SIG-M5 treated with dmso at 0.1 percent for 504 hours (cell line): Measurements from ENCODE around the gene ZNF423.

Source experiments
- DNase-seq: peaks from one replicate; lab custom pipeline; 2025; ENCODE audit not compliant: unreplicated experiment; lab: John Stamatoyannopoulos, UW

The ZNF423 gene

DNA sequence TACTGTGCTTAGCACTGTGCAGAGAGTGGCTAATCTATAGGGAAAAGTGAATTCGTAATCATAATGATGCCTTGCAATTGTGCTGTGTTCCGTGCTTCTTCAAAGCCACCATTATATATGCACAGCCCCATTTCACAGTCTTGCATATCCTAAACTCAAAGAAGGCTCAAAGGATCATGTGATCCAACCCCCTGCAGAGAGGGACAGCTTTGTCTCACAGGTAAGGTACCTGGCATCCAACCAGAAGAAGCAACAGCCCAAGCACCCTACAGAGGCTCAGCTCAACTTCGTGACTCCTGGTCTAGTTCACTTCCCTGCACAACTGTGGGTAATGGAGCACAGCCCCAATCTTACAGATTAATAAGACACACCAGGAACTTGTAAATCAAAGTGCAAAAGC lies 124.0 kb downstream of the ZNF423 start:
- no peak for DNase-seq

DNA sequence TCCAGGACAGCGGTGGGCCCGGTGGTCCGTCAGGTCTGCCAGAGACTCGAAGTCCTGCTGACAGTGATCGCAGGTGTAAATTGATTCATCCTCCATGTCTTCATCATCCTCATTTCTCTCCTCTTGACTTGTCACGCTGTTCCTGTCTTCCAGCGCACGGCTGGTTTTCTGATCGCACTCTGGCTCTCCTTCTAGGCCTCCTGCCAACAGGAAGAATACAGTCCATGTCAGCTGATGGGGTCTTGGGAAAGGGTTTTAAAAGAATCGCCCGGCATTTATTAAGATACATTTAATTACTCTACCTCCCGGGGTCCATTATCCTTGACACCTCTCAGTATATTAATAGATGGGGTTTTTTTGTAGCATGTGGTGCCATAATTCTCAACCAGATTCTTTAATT lies 125.1 kb downstream of the ZNF423 start:
- DNase-seq, result no peak

DNA sequence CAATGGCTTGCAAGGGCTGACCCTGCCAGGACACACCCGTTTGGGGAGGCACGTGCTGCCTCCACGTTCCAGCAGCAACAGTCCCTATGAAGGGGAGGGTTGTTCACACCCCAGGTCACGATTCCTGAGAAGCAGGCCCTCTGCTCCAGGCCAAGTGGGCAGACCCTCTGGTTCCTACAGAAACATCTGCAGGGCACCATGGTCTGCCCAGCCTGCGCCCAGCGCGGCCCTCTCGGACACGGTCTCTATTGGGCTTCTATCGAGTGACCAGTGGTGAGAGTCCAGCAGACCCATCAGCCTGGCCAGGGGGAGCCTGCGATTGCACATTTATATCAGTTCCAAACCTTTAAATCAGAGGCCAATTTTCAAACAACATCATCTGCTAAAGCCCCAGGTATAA lies 128.3 kb downstream of the ZNF423 start:
- DNase-seq, result no peak

DNA sequence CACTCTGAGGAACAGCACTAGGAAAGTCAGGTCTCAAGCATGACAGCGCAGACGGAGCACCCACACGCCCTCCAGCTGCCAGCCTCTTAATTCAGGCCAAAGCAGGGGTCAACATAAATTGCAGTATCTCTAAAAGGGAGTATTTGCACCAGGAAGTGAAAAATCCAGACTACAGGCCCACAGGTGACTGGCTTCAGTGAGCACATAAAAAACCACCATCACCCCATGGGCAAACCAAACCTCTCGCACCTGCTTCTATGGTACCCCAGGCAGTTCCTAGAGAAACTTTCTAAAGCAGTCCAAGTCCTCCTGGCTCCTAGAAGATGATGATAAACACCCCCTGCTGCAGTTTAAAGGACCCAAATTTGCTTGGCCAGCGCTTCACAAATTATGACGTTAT lies 129.8 kb downstream of the ZNF423 start:
- no peak for DNase-seq

DNA sequence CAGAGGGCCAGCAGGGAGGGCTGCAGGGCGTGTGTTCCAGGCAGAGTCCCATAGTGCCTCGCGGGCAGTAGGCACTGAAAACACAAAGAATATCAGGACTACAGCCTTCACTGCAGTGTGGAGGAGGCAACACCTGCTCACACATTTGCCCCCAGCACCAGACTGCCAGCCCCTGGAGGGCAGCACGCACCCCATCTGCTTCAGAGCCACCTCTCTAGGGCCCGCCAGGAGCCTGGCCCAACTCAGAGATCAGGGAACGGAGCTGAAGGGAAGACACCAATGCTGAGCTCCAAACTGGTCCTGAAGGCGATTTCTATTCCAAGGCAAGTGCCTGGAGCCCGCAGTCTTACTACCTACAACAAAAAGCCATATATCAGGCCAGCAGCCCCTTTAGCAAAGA lies 130.3 kb downstream of the ZNF423 start:
- no peak for DNase-seq

DNA sequence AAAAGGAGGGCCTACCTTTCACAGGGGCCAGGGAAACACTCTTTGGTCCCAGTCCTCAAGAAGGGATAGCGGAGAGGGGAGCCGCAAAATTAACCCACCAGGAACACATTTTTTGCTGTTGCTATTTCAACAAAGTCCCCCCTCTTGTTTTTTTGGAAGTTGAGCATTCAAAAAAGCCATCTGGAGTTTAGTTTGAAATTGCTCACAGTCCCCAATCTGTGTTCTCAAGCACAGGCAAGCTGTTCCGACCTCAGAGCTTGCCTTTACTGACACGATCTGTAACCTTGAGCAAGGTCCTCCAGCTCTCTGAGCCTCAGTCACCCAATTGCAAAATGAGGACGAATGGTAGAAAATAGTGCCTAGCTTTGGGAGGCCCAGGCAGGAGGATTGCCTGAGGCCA lies 131.1 kb downstream of the ZNF423 start:
- no peak for DNase-seq

DNA sequence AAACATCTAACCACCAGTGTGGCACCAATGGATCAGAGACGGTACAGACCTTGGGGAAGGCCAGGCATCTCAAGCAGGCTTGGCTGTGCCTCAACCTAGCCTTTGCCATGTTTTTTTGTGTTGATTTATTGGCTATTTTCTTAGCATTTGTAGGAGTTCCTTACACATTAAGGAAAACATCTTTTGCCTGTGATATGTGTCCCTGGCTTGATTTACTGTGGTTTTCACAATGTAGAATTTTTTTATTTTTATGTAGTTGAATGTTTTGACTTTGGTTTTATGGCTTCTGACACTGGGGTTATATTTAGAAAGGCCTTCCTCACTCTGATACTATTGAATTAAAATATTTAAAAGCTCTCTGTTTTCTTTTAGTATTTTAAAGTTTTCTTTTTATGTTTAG lies 132.6 kb downstream of the ZNF423 start:
- no peak for DNase-seq

DNA sequence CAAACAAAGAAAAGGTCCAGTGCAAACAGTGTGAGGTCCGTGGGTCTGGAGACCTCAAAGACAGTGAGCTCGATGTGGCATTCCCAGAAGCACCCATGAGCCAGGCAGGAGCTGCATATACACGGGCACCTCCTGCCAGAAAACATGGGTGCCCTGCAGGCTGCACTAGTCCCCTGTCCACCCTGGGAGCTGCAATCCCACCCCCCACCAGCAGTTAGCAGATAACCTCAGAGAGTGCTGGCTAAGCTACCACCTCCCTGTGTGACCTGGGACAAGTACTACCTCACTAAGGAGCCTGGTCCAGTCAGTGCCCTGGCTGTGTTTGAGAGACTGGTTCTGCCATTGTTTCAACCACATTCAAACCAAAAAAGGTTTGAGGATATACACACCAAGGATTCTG lies 135.7 kb downstream of the ZNF423 start:
- DNase-seq, result no peak

DNA sequence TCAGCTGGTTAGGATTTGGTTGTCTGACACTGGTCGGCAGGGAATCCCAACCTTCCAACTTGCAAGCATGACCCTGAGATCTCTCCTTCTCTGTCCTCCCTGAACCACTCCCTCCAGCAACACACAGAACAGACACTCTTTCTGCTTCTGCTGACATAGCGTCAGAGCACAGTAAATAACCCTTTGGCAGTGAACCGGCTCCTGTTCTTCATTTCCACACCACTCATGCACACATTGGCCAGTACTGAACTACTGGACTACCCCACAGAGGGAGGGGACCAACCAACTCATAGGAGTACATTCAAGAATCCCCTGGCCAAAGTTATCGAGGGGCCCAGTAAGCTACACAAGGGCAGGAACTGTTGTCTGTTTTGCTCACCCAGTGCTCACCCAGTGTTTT lies 138.2 kb downstream of the ZNF423 start:
- DNase-seq, result no peak

DNA sequence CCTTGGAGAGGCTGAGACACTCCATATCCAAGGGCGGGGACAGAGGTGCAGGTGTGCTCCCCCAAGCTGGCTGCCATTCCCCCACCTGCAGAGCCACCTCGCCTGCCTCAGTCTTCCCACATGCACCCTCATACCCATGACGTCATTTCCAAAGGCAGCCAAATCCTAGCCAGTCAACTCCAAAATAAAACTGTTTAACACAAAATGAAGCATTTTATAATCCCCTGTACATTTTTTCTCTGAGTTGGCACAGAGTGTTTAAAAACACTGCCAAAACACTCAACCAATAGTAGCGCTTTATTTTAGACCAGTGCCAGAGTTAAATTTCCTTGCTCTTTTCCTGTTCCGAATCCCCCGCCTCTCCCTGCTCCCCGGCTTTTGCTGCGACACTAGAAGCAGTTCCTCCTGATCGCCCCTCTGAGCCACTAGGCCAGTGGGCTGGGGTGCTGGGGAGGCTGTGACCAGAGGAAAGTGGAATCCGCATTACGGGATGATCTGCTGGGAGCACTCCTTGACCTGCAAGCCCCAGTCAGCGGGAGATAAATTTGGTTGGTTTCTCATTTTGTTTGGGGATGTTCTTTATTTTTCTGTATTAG lies 139.5 kb downstream of the ZNF423 start:
- DNase-seq, result no peak

DNA sequence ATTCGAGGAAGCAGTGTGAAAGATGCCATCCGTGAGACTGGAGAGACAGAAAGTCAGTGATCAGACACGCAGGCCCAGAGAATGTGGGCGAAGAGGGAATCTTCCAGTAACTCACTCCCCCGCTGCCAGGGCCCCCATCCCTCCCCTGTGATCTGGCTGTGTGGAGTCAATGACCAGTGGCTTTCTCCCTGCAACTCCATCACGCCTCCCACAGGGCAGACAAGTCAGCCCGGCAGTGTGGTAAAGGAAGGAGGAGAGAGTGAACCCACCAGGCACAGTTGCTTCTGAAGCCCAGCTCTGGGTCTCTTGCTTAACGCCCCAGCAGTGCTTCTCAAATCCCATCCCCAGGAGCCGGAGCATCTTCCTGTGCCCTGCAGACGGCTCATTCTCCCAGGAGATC lies 142.1 kb downstream of the ZNF423 start:
- no peak for DNase-seq

DNA sequence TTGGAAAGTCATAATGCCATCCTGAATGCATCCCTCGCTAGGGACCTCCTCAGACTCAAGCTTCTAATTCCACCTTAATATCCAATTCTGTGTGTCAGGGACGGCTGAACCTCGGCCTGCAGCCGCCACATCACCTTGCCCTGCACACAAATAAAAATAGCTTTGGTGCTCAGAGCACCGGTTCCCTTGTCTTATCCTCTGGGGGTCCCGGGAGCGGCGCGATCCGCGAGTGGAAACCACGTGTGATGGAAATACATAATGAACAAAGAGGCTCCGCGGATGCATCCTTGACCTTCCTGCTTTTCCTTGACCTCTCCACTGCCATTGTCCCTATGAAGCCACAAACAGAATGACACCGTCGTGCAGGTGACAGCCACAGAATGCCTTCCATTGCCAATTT lies 143.4 kb downstream of the ZNF423 start:
- no peak for DNase-seq

DNA sequence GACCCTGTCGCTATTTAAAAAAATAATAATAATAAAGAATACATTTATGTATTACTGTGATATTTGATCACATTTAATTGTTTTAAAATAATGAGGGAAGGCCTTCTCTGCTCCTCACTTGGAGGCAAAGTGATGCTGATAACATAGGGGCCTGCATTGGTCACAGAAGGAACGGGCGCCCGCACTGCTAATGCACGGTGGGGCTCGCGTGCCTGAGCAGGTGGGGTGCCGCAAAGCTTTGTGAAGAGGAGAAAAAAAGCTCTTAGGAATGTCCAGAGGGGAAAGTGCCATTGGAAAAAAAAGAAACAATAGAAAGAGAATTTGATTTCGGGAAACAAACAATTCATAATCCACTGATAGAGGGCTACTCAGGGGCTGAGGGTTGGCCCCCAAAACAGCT lies 143.8 kb downstream of the ZNF423 start:
- no peak for DNase-seq

DNA sequence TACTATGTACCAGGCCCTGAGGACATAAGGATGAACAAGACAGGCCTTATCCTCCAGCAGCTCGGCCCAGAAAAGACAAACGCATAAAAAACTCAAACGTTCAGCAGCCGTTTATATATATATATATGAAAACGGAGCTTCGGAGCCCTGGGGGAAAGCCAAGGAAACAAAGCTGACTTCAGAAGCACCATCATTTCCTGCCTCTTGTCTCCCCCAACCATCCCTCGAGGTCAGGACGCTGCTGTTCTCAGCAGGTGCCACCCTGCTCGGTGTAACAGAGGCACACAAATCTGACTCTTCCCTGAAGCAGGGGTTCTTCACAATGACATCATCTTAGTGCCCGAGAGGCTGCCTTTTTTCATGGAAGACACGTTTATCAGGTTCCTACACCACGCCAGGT lies 146.9 kb downstream of the ZNF423 start:
- DNase-seq, result no peak

DNA sequence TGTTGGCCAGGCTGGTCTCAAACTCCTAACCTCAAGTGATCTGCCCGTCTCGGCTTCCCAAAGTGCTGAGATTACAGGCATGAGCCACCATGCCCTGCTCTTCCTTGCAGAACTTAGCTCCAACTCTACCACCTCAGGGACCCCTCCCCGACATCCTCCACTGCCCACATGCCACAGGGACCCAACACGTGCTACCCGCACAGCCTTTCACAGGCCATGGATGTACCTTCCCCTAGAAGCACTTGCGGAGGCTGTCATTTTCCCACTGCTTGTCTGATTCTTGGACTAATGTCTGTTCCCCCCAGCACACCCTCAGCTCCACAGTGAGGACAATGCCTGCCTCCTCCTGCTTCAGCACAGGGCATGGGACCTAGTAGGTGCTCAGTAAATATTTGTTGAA lies 147.4 kb downstream of the ZNF423 start:
- no peak for DNase-seq

DNA sequence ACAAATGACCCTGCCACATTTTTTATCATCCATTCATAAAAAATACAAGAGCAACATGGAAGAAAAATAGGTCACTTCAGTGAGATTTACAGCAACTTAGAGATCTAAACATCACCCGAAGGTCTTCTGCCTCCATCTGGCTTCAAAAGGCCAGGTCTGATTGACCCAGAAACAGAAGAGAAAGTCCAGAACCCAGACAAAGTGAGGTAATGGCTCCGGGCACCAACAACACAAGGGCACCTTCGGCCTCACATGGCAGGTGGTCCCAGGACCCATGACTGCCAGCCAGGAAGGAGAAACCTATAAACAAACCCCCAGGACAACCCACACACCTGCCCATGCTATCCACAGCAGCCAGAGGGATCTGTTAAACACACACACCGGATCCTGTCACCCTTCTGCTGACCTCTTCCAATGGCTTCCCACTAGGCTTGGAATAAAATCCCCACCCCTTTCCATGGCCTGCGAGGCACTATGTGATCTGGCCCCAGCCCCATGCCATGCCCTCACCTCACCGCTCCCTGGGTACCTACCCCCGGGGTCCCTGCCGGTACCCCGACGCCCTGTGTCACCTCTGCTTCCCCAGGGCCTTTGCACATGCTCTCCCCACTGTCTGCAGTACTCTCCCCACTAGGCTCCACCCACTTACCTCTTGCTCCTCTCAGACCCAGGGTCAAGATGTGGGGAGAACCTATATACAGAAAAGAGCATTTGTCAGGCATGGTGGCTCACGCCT lies 149.1 kb downstream of the ZNF423 start:
- DNase-seq, result no peak

DNA sequence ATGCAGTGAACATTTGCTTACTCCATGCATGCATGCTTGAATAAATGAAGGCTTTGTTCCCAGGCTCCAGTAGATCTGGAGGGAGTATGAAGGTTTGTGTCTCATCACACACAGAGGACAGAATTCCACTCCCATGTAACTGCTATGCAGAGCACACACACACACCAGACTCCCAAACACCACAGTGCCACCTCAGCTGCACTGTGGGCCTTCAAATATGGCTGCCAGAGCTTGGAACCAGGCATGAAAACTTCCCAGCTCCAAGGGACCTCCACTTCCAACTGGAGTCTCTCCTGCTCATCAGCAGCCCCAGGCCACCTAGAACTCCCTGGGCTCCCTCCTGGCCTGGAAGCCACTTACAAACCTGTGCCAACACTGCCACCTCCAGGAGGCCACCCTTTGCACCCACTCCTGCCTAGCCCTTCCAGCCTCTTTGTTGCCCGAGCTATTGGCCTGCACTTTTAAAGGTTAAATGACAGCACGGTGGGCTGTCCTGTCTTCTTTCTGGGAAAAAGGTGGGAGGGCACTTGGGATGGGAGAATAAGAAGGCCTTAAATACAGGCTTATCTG lies 151.2 kb downstream of the ZNF423 start:
- no peak for DNase-seq

DNA sequence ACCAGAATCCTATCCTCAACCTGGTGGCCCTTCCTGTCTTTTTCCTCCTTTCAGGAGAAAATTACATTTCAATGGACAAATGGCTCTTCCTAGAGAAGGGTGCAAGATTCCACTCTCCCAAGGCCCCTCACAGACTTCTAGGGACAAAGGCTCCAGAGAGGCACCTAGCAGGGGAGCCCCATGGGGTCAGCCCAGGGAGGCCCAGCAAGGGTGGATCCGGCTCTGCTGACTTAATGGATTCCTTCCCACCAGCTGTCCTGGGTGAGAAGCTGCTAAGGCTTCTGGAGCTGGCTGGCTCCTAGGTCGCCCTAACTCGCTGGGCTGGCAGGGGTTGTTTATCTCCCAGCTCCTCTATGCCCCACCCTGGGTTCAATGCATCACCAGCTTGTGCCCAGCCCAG lies 152.4 kb downstream of the ZNF423 start:
- DNase-seq, result no peak

DNA sequence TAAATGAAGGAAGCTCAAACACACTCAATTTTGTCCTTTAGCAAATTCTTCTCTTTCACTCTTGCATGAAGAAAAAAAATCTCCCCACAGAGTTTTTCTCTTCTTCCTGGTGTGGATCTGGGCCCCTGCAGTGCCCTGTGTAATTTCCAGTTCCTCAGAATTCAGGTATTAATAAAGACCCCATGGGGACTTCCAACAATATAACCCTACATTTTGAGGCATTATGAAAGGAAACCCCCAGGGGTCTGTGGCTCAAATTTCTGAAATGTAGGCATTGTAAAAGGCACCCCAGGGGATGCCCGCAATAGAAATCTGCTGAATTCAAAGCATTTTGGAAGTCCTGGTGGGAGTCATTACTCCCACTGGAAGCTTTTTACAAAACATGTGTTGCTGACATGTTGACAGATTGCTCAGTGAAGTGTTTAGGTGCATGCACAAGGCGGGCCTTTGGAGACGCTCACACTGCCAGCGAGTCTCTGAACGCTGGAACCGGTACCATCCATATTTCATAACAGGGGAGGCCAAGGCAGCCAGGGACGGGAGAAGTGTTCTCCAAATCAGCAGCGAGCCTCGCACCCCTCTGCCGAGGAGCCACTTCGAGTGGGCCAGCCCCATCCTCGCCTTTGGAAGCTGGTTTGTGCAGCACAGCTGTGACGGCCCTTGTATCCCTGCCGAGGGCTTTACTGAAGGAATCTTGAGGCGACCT lies 154.0 kb downstream of the ZNF423 start:
- no peak for DNase-seq

DNA sequence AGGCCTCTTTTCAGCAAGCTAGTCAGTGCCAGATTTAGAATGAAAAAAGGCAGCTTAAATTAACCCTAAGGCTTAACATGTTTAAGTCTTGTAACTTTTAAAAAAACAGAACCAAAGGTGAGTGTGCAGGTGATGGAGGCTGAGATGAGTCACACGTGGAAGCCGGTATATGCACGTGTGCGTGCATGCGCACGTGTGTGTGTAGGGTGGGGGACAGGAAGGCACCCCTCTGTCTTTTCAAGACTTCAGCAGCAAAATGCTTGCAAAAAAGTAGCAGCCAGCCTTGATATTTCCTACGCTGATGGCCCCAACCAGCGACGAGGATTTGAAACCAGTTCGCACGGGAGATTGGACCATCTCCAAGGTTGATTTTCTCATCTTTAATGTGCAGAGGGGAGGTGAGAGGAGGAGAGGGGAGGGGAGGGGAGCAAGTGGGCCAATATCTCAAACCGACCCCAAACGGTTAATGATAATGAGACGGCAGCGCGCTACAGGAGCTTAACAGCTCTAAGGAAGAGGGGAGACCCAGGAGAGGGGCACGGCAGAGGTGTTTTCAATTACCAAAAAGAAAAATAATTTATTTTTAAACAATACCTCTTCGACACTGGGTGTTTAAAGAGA lies 154.7 kb downstream of the ZNF423 start:
- no peak for DNase-seq

DNA sequence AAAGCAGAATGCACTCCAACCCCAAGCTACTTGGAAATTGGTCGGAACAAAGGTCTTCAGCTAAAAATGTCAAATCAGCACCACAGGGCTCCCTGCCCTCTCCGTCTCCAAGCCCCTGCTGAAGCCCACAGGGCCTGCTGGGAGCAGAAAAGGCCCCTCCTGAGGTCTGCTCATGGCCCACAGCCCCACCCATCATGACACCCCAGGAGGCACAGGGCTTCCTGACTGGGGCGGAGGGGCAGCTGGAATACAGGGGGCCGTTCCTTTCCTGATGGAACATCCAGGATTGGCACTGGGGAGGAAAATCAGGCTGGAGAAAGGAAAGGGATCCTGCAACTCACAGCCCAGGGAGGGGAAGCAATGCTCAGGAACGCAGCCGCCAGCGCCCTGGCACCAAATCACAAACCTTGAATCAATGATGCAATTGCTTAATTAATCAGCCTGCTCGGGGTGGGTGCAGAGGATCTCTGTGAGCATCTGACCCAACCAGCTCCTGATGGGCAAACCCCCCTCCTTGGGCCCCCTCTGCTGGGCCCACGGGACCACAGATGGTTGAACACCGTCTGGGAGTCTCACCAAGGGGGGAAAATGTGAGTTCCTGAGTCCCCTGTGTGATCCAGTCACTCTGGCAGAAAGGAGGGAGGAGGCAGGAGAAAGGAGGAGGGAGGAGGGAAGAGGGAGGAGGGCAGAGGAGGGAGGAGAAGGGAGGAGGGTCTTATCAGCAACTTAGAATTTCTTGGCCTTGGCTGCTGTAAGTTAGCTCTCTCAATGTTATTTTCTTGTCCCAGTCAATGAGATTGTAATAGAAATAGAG lies 155.5 kb downstream of the ZNF423 start:
- no peak for DNase-seq
